CD4-positive, alpha-beta T cell treated with Interleukin-15 for 1 hour (primary cell): ENCODE data around the gene DUXA.

Source experiments
- DNase-seq: peaks from one replicate; pipeline ENCODE4 v3.0.0-alpha.2; 2020

The DUXA gene

GRCh38 chr19:57105976-57106721 lies 61.1 kb downstream of the DUXA start:
- DNase-seq, result no peak
